Stimulated activated CD8-positive, alpha-beta memory T cell treated with anti-CD3 and anti-CD28 coated beads, Interleukin-7, amount 100 ng/mL, for 24 hours (primary cell): ENCODE data around the gene OR51M1.
"Not testable (repeated sequence)": the region's sequence is repeated elsewhere in the genome, so short reads cannot be mapped to it uniquely, and the experiment has no call there.

Experiments used
- DNase-seq: peaks from one replicate; pipeline ENCODE4 v3.0.0-alpha.2; 2020; ENCODE audit warnings: low read depth

The OR51M1 gene

GRCh38 chr11:5383576-5383975, at the start of gene OR51M1:
Gene OR51M1 (plus strand): TSS chr11:5383812. CDS start chr11:5389399, 5,587 bp downstream.
- DNase-seq, result no peak

GRCh38 chr11:5335170-5335569, 48.4 kb upstream of the OR51M1 start:
- DNase-seq, result no peak

GRCh38 chr11:5336331-5336730, 47.3 kb upstream of the OR51M1 start:
- no peak for DNase-seq

- not testable (repeated sequence) for DNase-seq
Observed at GRCh38 chr11:5337253-5337652, 46.4 kb upstream of the OR51M1 start.

- no peak for DNase-seq
Observed at GRCh38 chr11:5339771-5340322, 43.8 kb upstream of the OR51M1 start.

- no peak for DNase-seq
Observed at GRCh38 chr11:5343474-5344335, 39.9 kb upstream of the OR51M1 start, which contains the start of gene OR51B5. Gene OR51B5 (minus strand): TSS chr11:5343524. CDS start chr11:5343524, 0 bp downstream.

GRCh38 chr11:5345831-5346230, 37.8 kb upstream of the OR51M1 start:
- DNase-seq, result no peak

GRCh38 chr11:5348551-5349194, 34.9 kb upstream of the OR51M1 start:
- no peak for DNase-seq

- DNase-seq, result no peak
Observed at GRCh38 chr11:5349550-5349949, 34.1 kb upstream of the OR51M1 start.

GRCh38 chr11:5351208-5351607, 32.4 kb upstream of the OR51M1 start, which contains the start of gene OR51B6:
Gene OR51B6 (plus strand): TSS chr11:5351508. CDS start chr11:5351508, 0 bp downstream.
- no peak for DNase-seq

GRCh38 chr11:5356031-5356430, 27.6 kb upstream of the OR51M1 start:
- DNase-seq, result not testable (repeated sequence)

GRCh38 chr11:5362017-5362625, 21.5 kb upstream of the OR51M1 start:
- no peak for DNase-seq

GRCh38 chr11:5363679-5364078, 19.9 kb upstream of the OR51M1 start:
- no peak for DNase-seq

GRCh38 chr11:5364214-5364613, 19.4 kb upstream of the OR51M1 start:
- DNase-seq, result no peak

- not testable (repeated sequence) for DNase-seq
Observed at GRCh38 chr11:5366365-5366764, 17.2 kb upstream of the OR51M1 start.

- no peak for DNase-seq
Observed at GRCh38 chr11:5366856-5367255, 16.8 kb upstream of the OR51M1 start.

GRCh38 chr11:5367448-5368074, 16.1 kb upstream of the OR51M1 start:
- DNase-seq, result no peak

GRCh38 chr11:5368502-5369043, 15.0 kb upstream of the OR51M1 start:
- no peak for DNase-seq

GRCh38 chr11:5369789-5370188, 13.8 kb upstream of the OR51M1 start:
- DNase-seq, result no peak

- peak; percentile 0 for DNase-seq
Observed at GRCh38 chr11:5380740-5381342, 2.8 kb upstream of the OR51M1 start.

- DNase-seq, result no peak
Observed at GRCh38 chr11:5384335-5384734, 723 bp downstream of the OR51M1 start.
